ENCODE data around the gene P4HB.

The P4HB gene

GRCh38 chr17:81860756-81861568 is 627 bp upstream of the P4HB start:
- peak; percentile 13 for TF ChIP-seq CTCF (IDR thresholded peaks at IDR 0.05; ENCODE audit: low read length, missing control alignments)
- peak overlapping the region; percentile 62 for H3K4me3 ChIP-seq (replicated peaks; ENCODE audit: low read depth, low read length)
- DNase-seq (ENCODE audit: low read depth): peak; percentile 100

GRCh38 chr17:81858967-81859905 is 1.1 kb downstream of the P4HB start:
- TF ChIP-seq CTCF (IDR thresholded peaks at IDR 0.05; ENCODE audit: low read length, missing control alignments): no peak
- peak overlapping the region; percentile 92 for H3K4me3 ChIP-seq (replicated peaks; ENCODE audit: low read depth, low read length)
- peak; percentile 33 for DNase-seq (ENCODE audit: low read depth)

- H3K4me3 ChIP-seq (replicated peaks; ENCODE audit: low read depth, low read length): peak overlapping the region; percentile 92
- no peak for TF ChIP-seq CTCF (IDR thresholded peaks at IDR 0.05; ENCODE audit: low read length, missing control alignments)
- no peak for DNase-seq (ENCODE audit: low read depth)
Observed at GRCh38 chr17:81858170-81858966, 2.0 kb downstream of the P4HB start.

- no peak overlapping the region for H3K4me3 ChIP-seq (replicated peaks; ENCODE audit: low read depth, low read length)
- DNase-seq (ENCODE audit: low read depth): no peak
- TF ChIP-seq CTCF (IDR thresholded peaks at IDR 0.05; ENCODE audit: low read length, missing control alignments): no peak
Observed at GRCh38 chr17:81854974-81855774, 5.2 kb downstream of the P4HB start.

- H3K4me3 ChIP-seq (replicated peaks; ENCODE audit: low read depth, low read length): no peak overlapping the region
- no peak for DNase-seq (ENCODE audit: low read depth)
- TF ChIP-seq CTCF (IDR thresholded peaks at IDR 0.05; ENCODE audit: low read length, missing control alignments): no peak
Observed at GRCh38 chr17:81852237-81852636, 8.1 kb downstream of the P4HB start.

GRCh38 chr17:81851423-81851822 is 8.9 kb downstream of the P4HB start:
- no peak for TF ChIP-seq CTCF (IDR thresholded peaks at IDR 0.05; ENCODE audit: low read length, missing control alignments)
- no peak overlapping the region for H3K4me3 ChIP-seq (replicated peaks; ENCODE audit: low read depth, low read length)
- no peak for DNase-seq (ENCODE audit: low read depth)
